ENCODE results near the gene INPP5J. TPM values are rescaled to one million over a fixed set of nuclear protein-coding genes. Genes with fewer than 3 reads are reported as not detected.

The INPP5J gene
- total and polyA plus RNA-seq, 9 of the 15 experiments (the other 6 are each of a cell fraction or from before 2014, with no cell fraction given) = 0.10 to 6.3 (median 4.8) TPM

- CTCF ChIA-PET (ENCODE audit: low intra/inter-chr PET ratio) = no interaction called here
- no peak overlapping the region for H3K4me3 ChIP-seq
- no peak for ATAC-seq
- intact Hi-C loops (cut with micrococcal nuclease) = no loop called here
- H3K27me3 ChIP-seq (ENCODE audit: control insufficient read depth in 2 of 2, insufficient read depth in 2 of 2, low read length in 2 of 2) = no peaks in the 10 kb centered on the region; a peak in 1 of 5 replicates
- BruUV-seq (replicated peaks) = no TSS peak
- DNase-seq (ENCODE audit: extremely low read depth in 1 of 4, low spot score in 3 of 4) = no peak
- TF ChIP-seq MCM3 (IDR thresholded peaks at IDR 0.05) (no peak), ZNF57 (CRISPR knock-in tag; IDR thresholded peaks at IDR 0.05) (no peak), TOE1 (IDR thresholded peaks at IDR 0.05; ENCODE audit: borderline replicate concordance) (no peak), TOE1 (CRISPR knock-in tag; IDR thresholded peaks at IDR 0.05; ENCODE audit: borderline replicate concordance, low read depth) (no peak), NEUROD1 (IDR thresholded peaks at IDR 0.05; ENCODE audit: borderline replicate concordance, low read depth, low read length, partially characterized antibody) (no peak), SRSF9 (IDR thresholded peaks at IDR 0.05; ENCODE audit: borderline replicate concordance, low read depth, low read length) (no peak), KAT8 (IDR thresholded peaks at IDR 0.05; ENCODE audit: low read depth) (no peak), HNRNPK (IDR thresholded peaks at IDR 0.05; ENCODE audit: low read depth, low read length, poor library complexity, severe bottlenecking) (no peak), CBX5 (IDR thresholded peaks at IDR 0.05; ENCODE audit: borderline replicate concordance, low read depth) (no peak), ID3 (CRISPR knock-in tag; IDR thresholded peaks at IDR 0.05) (no peak), ID3 (tag; IDR thresholded peaks at IDR 0.05) (no peak), PHB (CRISPR knock-in tag; IDR thresholded peaks at IDR 0.05) (no peak), ZBED1 (IDR thresholded peaks at IDR 0.05) (no peak), NR2C2 (CRISPR knock-in tag; IDR thresholded peaks at IDR 0.05) (no peak), NR2C2 (tag; IDR thresholded peaks at IDR 0.05) (no peak), ATF6 (CRISPR knock-in tag; IDR thresholded peaks at IDR 0.05) (no peak), ETV1 (tag; conservative IDR thresholded peaks at IDR 0.05; ENCODE audit: low read depth) (no peak), ZNF695 (CRISPR knock-in tag; IDR thresholded peaks at IDR 0.05) (no peak)
- H3K9me3 ChIP-seq (replicated peaks; ENCODE audit: control insufficient read depth, insufficient read depth, low read depth, low read length) = no peaks in the 10 kb centered on the region
- H3K4me2 ChIP-seq (ENCODE audit: insufficient read depth, low read length) = no peak overlapping the region
- POLR2A ChIA-PET = interaction anchor here (0.6 to 1.2 kb wide), 3 partner anchors 16 to 146 kb away, joined by 3 to 4 read pairs (median 3); no protein-coding TSS in a partner anchor
- H3K4me1 ChIP-seq (replicated peaks in 1 of 2; ENCODE audit: control insufficient read depth in 2 of 2, insufficient read depth in 2 of 2, low read length in 2 of 2) = peaks cover 0 to 13% of the 10 kb centered on the region in 2 experiments; a peak in 3 of 5 replicates
- H3K36me3 ChIP-seq (ENCODE audit: control insufficient read depth, insufficient read depth, low read length) = no peaks in the 10 kb centered on the region
- H3K27ac ChIP-seq (ENCODE audit: extremely low read depth, low read depth, low read length) = no peak overlapping the region
- WGBS (ENCODE audit: insufficient coverage, low coverage, missing lambda C conversion rate) = 3% methylated on average over 4 of the region's 4 CpGs
- H2AFZ ChIP-seq (ENCODE audit: low read depth, low read length) = no peak overlapping the region
- no peak overlapping the region for H3K9ac ChIP-seq (ENCODE audit: insufficient read depth in 1 of 2, low read depth in 2 of 2, low read length in 2 of 2)
- no peaks in the 10 kb centered on the region for H4K20me1 ChIP-seq (replicated peaks; ENCODE audit: control insufficient read depth, insufficient read depth, low read length)
- no peaks in the 10 kb centered on the region for H3K9me1 ChIP-seq (ENCODE audit: control insufficient read depth, insufficient read depth, low read length)
- no peaks in the 10 kb centered on the region for H3K79me2 ChIP-seq (ENCODE audit: control insufficient read depth, insufficient read depth, low read length)
- in situ Hi-C loops (cut with MboI) = loop anchor here (5.0 kb wide), 1 partner anchor 40 kb away; no protein-coding TSS in a partner anchor
- FAIRE-seq = no peak
Observed at GRCh38 chr22:31142285-31142684, 19.5 kb downstream of the INPP5J start.
